ENCODE results near the gene HHAT.

DNA sequence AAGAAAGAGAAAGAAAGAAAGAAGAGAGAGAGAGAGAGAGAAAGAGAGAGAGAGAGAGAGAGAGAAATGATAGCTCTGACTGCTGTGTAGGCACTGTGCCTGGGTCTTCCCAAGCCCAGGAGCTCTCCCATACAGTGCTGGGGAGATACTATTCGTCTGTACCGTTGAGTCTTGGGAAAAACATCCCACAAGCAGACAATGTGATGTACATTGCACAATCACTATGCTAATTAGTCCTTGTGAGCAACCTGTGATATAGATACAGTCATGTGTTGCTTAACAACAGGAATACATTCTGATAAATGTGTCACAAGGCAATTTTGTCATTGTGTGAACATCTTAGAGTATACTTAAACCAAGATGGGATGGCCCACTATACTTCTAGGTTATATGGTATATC lies 381.0 kb downstream of the HHAT start:
- TF ChIP-seq, protein P1, sequence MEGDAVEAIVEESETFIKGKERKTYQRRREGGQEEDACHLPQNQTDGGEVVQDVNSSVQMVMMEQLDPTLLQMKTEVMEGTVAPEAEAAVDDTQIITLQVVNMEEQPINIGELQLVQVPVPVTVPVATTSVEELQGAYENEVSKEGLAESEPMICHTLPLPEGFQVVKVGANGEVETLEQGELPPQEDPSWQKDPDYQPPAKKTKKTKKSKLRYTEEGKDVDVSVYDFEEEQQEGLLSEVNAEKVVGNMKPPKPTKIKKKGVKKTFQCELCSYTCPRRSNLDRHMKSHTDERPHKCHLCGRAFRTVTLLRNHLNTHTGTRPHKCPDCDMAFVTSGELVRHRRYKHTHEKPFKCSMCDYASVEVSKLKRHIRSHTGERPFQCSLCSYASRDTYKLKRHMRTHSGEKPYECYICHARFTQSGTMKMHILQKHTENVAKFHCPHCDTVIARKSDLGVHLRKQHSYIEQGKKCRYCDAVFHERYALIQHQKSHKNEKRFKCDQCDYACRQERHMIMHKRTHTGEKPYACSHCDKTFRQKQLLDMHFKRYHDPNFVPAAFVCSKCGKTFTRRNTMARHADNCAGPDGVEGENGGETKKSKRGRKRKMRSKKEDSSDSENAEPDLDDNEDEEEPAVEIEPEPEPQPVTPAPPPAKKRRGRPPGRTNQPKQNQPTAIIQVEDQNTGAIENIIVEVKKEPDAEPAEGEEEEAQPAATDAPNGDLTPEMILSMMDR (IDR thresholded peaks at IDR 0.05; ENCODE audit: borderline replicate concordance, extremely low read depth, low read length, poor library complexity, severe bottlenecking), result no peak
- no peak for TF ChIP-seq EZH2 (IDR thresholded peaks at IDR 0.05; ENCODE audit: borderline replicate concordance, low read depth, low read length, severe bottlenecking)
